GM19025 (cell line): ENCODE data around the gene RMI1.
A peak's percentile ranks its signal among the peaks of the same experiment; 100 is the strongest.
"Not testable (repeated sequence)": the region's sequence is repeated elsewhere in the genome, so short reads cannot be mapped to it uniquely, and the experiment has no call there.

Source experiments
- ATAC-seq: cut with Tn5 transposase; IDR thresholded peaks from one replicate; pipeline ENCODE4 v1.9.1; 2021; ENCODE audit warnings: mild to moderate bottlenecking, low read depth, moderate library complexity; ENCODE audit not compliant: unreplicated experiment

Gene RMI1

GRCh38 chr9:83980395-83981125, at the start of gene RMI1:
RMI1 (plus strand) TSS chr9:83980805; CDS start chr9:84000987, 20,182 bp downstream.
- ATAC-seq = peak; percentile 63

DNA sequence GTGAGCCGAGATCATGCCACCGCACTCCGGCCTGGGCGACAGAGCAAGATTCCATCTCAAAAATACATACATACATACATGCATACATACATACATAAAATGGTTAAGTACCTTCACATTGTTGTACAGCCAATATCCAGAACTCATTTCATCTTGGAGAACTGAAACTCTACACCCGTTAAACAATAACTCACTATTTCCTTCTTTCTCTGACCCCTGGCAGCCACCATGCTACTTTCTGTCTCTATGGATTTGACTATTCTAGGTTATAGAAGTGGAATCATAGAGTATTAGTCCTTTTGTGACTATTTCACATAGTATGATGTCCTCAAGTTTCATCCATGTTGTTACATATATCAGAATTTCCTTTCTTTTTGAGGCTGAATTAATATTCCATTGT, 49.7 kb upstream of the RMI1 start:
- no peak for ATAC-seq

DNA sequence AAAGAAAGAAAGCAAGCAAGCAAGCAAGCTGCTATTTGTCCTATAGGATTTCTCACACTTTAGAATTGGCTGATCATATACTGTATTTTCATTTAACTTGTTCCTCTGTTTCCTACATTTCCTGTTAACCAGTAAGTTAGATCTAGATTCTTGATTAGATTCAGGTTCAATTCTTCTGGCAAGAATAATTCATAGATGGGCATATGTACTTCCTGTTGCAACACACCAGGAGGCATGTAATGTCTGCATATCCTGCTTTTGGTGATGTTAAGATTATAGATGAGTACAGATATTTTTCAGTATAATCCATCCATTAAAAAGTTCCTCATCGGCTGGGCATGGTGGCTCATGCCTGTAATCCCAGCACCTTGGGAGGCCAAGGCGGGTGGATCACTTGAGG, 48.6 kb upstream of the RMI1 start:
- no peak for ATAC-seq

GRCh38 chr9:83932851-83933250, 47.8 kb upstream of the RMI1 start:
- no peak for ATAC-seq

DNA sequence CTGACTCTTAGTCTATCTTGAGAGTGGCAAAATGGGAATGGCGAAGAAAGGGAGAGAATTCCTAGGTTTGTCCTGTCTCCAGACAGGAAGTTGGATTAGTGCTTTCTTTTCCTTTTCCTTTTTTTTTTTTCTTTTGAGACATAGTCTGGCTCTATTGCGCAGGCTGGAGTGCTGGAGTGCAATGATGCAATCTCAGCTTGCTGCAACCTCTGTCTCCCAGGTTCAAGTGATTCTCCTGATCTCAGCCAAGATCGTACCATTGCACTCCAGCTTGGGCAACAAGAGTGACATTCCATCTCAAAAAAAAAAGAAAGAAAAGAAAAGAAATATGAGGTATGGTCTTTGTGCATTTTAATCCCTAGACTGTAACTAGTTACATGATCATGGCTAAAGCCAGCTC, 46.8 kb upstream of the RMI1 start:
- no peak for ATAC-seq

DNA sequence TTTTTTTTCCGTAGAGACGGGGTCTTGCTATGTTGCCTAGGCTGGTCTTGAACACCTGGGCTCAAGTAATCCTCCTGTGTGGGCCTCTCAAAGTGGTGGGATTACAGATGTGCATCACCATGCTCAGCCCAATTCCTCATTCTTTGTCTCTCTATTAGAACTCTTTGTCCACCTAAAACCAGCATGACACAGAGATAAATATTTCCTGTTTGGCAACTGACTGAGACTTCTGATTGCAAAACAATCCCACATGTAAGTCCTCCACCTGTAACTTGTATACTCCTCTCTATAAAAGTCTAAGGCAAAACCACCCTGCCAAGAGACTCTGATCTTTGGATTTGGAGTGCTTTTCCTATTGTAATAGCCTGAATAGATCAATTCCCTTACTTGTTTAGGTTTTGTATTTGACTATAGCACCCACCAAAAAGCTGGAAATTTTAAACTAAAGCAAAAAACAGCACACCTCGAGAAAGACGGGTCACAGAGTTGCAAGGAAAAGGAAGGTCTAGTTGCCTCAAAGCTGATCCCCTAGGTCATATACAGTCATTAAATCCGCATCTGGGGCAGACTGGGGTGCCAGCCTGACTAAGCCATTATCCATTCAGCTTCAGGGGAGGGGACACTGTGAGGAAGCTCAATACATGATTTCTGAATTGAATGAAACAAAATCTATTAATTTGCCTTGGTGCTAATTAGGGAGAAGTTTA, 45.9 kb upstream of the RMI1 start:
- no peak for ATAC-seq

DNA sequence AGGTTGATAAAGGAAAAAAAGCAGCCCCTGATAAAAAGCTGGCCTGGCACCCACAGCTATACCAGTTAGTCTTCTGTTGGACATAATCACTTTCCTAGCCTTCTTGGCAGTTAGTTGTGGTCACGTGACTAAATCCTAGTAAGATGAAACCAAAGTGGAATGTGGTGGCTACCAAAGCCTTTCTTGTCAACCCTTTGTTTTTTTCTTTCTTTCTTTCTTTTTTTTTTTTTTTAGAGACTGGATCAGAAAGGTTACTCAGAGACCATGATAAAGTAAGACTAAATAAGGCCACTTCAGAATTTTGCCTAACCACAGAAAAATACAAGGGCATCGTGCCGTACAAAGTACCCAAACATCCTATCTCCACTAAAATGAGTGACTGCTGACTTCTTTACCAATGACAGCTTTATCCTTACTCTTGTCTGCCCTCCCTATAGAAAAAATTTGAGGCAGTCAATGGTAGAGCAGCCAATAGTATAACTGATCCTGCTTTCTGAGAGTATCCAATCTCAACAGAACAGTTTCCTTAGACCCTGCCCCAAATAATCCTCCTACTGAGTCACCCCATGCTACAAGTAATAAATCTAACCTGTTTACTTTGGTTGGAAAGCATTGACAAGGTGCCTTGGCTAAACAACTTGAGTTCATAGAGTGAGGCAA, 45.2 kb upstream of the RMI1 start:
- no peak for ATAC-seq

GRCh38 chr9:83936523-83936922, 44.1 kb upstream of the RMI1 start:
- no peak for ATAC-seq

GRCh38 chr9:83937861-83938455, 42.6 kb upstream of the RMI1 start:
- ATAC-seq = no peak

GRCh38 chr9:83940590-83941303, 39.9 kb upstream of the RMI1 start:
- ATAC-seq = no peak

DNA sequence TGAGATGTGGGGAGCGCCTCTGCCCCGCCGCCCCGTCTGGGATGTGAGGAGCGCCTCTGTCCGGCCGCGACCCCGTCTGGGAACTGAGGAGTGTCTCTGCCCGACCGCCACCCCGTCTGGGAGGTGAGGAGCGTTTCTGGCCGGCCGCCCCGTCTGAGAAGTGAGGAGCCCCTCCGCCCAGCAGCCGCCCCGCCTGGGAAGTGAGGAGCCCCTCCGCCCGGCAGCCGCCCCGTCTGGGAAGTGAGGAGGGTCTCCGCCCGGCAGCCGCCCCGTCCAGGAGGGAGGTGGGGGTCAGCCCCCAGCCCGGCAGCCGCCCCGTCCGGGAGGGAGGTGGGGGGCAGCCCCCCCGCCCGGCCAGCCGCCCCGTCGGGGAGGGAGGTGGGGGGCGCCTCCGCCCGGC, 32.5 kb upstream of the RMI1 start:
- not testable (repeated sequence) for ATAC-seq

DNA sequence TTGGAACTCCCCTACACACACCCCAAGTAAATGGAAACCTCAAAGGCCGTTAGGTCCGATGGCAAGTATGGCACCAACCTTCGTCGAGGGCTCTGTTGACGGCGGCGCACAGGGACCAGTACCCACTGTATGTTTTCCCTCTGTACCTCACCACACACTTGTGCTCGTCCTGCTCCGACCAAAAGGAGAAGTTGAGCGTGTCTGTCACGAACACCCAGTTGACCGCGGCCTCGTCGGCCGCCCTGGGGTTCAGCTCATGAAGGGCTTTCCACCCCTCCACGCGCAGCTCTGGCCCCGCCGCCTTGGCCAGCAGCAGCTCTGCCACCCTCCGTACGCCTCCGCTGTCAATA, 24.5 kb upstream of the RMI1 start:
- peak; percentile 53 for ATAC-seq

- ATAC-seq = peak; percentile 76
Measured at GRCh38 chr9:83956436-83957247, 24.0 kb upstream of the RMI1 start.

DNA sequence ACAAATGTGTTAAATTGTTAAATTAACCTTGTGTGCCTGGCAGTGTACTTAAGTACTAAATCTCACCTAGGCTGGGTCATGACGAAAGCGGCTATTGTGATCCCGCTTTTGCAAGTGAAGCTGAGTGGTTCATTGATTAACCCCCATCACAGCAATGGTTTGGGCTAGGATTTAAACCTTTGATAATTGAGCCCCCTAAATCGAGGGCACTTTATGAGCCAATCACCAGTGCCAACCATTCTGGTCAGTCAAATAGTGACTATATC, 23.4 kb upstream of the RMI1 start:
- ATAC-seq = no peak

- no peak for ATAC-seq
Measured at GRCh38 chr9:83959061-83959460, 21.5 kb upstream of the RMI1 start.

DNA sequence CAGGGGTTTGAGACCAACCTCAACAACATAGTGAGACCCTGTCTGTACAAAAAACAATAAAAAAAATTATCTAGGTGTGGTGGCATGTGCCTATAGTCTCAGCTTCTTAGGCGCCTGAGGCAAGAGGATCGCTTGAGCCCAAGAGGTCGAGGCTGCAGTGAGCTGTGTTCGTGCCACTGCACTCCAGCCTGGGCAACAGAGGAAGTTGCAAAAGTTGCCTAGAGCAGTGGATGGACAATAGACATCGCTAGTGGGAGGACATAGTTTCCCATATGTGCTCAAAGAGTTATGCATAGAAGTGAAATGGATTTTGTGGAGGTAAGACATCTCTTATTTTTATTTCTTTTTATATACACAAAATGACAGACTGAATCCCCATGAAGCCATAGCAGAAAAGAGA, 19.6 kb upstream of the RMI1 start:
- no peak for ATAC-seq

DNA sequence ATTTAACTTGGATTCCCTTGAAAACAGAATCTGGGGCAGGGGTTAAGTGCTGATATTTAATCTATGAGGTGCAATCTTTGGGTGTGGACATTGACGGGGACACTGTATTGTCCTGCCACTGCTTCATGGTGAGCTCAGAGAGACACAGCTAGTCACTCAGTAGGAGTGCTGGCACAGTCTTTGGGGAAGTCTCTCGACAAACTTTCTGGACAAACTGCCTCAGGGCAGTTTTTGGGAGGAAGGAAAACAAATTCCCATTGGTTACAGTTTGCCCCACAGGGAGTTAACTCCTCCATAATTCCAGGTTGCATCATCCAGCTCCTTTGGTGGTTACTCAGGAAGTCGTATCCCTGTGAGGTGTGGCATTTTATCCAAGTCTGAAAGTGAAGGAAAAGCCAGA, 18.4 kb upstream of the RMI1 start:
- ATAC-seq = no peak

DNA sequence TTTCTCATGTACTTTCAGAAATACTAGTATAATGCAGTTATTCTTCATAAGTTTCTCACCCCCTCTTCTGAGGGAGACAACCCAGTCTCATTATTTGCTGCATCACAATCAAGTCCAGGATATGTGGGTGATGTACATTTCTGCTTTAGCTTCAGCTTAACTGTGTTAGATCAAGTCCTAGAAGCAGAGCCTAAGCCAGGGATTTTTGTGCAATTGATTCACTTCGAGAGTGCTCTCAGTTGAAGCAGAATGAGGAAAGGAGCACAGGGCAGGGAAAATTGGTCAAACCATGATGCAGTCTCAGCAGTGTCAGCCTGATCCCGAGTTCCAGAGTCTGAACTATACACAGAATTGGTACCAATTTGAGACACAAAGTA, 15.6 kb upstream of the RMI1 start:
- no peak for ATAC-seq

DNA sequence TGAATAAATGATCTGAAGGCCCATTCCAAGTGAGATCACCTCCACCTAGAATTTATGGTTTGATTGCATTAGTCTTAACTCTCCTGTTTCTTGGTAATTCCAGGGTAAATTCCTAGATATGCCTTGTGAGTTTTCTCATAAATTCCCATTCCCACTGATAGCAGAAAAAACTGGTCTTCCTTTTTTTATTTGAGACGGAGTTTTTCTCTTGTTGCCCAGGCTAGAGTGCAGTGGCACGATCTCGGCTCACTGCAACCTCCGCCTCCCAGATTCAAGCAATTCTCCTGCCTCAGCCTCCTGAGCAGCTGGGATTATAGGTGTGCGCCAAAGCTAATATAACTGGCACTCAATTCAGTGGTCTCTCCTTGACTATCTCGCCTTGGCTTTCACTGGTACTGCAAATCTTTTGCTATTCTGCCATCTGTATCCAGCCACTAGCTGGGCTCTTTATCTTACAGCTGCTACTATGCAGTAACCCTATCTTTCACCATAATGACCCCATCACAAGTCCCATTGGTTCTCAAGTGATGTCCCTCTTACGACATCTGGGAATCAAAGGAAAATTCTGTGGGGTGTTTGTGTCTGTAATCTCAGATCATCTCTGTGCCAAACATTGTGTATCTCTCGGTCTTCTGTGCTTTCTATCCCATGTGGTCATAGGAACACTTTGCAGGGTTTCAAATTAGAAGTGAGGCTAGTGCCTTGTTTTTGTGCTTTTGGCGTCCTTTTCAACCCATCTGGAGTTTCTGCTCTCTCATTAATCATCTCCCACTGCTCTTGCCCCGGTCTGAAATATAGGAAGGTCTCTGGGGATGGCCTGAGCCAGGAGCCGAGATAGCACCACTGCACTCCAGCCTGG, 15.0 kb upstream of the RMI1 start:
- no peak for ATAC-seq
